ENCODE measurements around the gene TPGS2. TPM values are rescaled to one million over a fixed set of nuclear protein-coding genes. Genes with fewer than 3 reads are reported as not detected.

TPGS2 gene
- total and polyA plus RNA-seq, 2 of the 8 experiments (the other 6 are each of a cell fraction or from before 2014, with no cell fraction given), result 151 to 273 TPM

- TF ChIP-seq TEAD4 (IDR thresholded peaks at IDR 0.05; ENCODE audit: low read depth, low read length) (no peak), BACH1 (IDR thresholded peaks at IDR 0.05; ENCODE audit: low read length) (no peak), KDM5A (IDR thresholded peaks at IDR 0.05; ENCODE audit: low read length) (no peak), MAFK (IDR thresholded peaks at IDR 0.05; ENCODE audit: low read depth, low read length) (no peak)
Measured at GRCh38 chr18:36811430-36811829, 17.4 kb downstream of the TPGS2 start (continued).

Data from H1 (cell line).